ENCODE results near the gene XAB2.
"Not testable (repeated sequence)": the region's sequence is repeated elsewhere in the genome, so short reads cannot be mapped to it uniquely, and the experiment has no call there.

XAB2 gene

DNA sequence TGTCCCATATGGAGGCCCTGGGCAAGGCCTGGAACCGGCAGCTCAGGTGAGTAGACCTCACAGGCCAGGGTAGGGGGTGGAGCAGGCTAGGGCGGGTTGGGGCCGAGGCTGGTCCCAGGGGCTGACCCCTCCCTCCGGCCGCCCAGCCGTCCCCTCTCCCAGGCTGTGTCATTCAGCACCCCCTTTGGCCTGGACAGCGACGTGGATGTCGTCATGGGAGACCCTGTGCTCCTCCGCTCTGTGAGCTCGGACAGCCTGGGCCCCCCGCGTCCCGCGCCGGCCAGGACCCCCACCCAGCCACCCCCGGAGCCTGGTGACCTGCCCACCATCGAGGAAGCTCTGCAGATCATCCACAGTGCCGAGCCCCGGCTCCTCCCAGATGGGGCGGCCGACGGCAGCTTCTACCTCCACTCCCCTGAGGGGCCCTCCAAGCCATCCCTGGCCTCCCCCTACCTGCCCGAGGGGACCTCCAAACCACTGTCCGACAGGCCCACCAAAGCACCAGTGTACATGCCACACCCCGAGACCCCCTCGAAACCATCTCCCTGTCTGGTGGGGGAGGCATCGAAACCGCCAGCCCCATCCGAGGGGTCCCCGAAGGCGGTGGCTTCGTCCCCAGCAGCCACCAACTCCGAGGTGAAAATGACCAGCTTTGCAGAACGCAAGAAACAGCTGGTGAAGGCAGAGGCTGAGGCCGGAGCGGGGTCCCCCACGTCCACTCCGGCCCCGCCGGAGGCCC, 17.6 kb downstream of the XAB2 start:
- no peak for DNase-seq (ENCODE audit: low read depth)

DNA sequence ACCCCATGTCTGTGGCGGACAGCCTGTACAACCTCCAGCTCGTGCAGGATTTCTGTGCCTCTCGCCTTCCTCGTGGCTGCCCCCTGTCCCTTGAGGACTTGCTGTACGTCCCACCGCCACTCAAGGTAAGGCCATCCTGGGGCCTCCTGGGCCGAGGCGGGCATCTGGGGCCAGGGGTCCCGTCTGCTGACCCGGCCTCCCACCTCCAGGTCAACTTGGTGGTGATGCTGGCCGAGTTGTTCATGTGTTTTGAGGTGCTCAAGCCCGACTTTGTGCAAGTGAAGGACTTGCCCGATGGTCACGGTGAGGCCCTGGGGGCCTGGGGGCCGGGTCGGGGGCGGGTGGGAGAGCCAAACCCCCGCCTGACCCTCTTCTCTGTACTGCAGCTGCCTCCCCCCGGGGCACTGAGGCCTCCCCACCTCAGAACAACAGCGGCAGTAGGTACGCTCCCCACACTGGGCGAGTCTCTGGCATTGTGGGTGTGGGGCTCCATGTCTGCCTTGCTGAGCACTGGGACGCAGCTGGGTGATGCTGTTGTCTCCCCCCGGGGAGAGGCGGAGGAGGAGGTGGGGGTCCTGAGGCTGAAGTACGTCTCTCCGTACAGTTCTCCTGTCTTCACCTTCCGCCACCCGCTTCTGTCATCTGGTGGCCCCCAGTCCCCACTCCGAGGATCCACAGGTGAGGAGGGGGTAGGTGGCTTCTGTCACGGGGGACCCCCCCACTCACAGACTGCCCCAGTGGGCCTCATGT, 18.7 kb downstream of the XAB2 start:
- no peak for DNase-seq (ENCODE audit: low read depth)

- no peak for DNase-seq (ENCODE audit: low read depth)
Measured at GRCh38 chr19:7607874-7608560, 21.3 kb downstream of the XAB2 start.

- no peak for DNase-seq (ENCODE audit: low read depth)
Measured at GRCh38 chr19:7607212-7607873, 22.0 kb downstream of the XAB2 start.

DNA sequence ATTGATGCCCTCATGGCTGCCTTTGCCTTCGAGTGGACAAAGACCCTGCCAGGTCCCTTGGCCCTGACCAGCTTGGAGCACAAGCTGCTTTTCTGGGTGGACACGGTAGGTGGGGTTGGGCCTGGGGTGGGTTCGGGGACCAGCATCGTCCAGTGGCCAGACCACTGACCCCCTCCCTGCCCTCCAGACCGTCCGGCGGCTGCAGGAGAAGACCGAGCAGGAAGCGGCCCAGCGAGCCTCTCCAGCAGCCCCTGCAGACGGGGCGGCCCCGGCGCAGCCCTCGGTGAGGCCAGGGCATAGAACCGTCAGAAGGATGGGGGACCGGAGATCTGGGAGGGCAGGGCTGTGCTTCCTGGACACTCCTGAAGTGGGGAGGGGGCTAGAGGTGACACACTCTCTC, 23.1 kb downstream of the XAB2 start:
- no peak for DNase-seq (ENCODE audit: low read depth)

DNA sequence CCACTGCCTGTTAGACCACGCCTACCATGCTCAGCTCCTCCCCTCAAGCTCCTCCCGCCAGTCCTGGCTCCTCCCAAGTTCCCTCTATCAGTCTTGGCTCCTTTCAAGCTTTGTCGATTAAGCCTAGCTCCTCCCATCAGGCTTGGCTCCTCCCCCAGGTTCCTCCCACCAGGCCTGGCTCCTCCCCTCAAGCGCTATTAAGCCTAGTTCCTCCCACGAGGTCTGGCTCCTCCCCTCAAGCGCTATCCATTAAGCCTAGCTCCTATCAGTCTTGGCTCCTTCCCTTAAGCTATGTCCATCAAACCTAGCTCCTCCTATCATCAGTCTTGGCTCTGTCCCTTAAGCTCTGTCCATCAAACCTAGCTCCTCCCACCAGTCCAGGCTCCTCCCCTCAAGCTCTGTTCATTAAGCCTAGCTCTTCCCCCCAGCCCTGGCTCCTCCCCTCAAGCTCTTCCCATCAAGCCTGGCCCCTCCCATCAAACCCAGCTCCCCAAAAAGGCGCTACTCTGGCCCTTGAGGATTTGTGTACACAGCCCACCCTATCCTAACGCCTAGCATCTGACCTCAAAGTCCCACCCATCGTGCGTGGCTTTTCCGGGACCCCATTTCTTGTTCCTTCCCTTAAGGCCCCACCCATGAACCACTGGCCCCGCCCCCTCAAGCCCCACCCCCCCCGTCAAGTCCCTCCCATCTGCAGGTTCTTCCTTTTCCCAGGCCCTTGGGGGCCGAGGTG, 23.7 kb downstream of the XAB2 start:
- no peak for DNase-seq (ENCODE audit: low read depth)

DNA sequence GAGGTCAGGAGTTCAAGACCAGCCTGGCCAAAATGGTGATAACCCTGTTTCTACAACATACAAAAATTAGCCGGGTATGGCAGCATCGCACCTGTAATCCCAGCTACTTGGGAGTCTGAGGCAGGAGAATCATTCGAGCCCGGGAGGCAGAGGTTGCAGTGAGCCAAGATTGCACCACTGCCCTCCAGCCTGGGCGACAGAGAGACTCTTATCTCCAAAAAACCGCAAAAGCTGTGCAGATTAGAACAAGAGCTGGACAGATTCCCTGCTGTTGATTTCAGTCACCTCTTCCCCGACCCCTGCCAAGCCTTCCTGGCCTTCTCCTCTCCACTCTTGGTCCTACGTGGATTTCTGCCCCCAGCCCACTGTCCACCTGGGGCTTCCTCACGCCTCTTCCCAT, 25.4 kb downstream of the XAB2 start:
- no peak for DNase-seq (ENCODE audit: low read depth)

DNA sequence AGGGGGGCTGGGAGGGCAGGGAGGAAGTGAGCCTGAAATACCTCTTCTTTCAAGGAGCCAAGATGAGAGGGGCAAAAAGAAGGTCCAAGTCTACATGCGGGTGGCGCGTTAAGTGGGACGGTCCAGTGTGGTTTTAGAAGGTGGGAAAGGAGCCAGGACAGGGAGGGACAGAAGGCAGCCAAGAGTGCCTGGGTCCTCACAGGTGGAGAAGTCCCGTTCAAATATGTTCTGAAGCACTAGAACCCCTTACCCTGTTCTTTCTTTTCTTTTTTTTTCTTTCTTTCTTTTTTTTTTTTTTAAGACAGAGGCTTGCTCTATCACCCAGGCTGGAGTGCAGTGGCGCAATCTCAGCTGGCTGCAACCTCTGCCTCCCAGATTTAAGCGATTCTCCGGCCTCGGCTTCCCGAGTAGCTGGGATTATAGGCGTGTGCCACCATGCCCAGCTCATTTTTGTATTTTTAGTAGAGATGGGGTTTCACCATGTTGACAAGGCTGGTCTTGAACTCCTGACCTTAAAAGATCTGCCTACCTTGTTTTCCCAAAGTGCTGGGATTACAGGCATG, 26.3 kb downstream of the XAB2 start:
- no peak for DNase-seq (ENCODE audit: low read depth)

DNA sequence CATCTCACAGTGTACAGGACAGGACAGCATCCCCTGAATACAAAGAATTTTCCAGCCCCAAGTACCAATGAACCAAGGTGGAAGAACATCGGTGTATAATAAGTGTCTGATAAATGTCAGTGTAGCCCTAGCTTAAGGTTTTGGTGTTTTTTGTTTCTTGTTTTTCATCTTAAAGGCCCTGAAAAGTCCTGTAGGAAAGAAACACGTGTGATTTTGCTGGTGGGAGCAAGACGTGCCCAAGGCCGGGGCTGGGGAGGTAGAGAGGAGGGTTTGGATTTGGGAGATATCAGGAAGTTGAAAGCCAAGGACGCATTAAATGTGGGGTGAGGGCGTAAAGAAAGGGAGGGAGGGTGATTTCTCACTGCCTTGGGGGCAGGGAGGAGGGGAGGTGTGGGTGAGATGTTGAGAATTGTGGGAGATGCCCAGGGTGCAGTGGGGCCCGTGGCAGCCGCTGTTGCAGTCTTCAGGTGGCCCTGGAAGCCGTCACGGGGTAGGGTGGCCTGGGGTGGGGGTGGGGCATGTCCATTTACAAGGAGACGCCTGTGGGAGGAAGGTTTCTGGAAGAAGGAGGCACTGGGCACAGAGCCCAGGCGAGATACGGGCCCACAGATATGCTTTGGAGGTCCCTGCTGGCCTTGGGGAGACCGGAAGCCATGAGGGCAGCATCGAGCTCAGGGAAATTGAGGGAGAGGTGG, 27.0 kb downstream of the XAB2 start:
- DNase-seq (ENCODE audit: low read depth) = no peak

GRCh38 chr19:7600721-7601120, 28.6 kb downstream of the XAB2 start:
- no peak for DNase-seq (ENCODE audit: low read depth)

- DNase-seq (ENCODE audit: low read depth) = no peak
Measured at GRCh38 chr19:7598180-7598579, 31.2 kb downstream of the XAB2 start.

DNA sequence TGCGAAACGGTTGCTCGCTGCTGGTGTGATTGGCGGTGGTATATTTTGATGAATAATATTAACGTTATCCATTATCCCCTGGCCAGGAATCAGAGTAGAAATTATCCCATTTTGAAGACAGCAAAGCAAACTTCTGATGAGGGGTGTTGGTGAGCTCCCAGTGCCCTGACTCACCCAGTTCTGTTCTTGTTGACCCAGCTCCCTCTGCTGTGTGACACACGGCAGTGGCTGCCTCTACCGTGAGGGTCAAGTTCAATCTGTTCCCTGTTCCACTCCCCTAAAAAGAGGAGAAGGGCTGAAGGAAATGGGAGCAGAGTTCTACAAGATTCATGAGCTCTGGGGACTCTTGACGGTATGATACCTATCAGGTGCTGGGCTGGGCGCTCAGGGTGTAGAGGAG, 31.7 kb downstream of the XAB2 start:
- no peak for DNase-seq (ENCODE audit: low read depth)

- no peak for DNase-seq (ENCODE audit: low read depth)
Measured at GRCh38 chr19:7596211-7596937, 33.0 kb downstream of the XAB2 start.

GRCh38 chr19:7595466-7596133, 33.7 kb downstream of the XAB2 start, which contains the start of gene CAMSAP3:
CAMSAP3 (plus strand) TSS chr19:7595863; CDS start chr19:7596003, 140 bp downstream.
- DNase-seq (ENCODE audit: low read depth) = no peak

DNA sequence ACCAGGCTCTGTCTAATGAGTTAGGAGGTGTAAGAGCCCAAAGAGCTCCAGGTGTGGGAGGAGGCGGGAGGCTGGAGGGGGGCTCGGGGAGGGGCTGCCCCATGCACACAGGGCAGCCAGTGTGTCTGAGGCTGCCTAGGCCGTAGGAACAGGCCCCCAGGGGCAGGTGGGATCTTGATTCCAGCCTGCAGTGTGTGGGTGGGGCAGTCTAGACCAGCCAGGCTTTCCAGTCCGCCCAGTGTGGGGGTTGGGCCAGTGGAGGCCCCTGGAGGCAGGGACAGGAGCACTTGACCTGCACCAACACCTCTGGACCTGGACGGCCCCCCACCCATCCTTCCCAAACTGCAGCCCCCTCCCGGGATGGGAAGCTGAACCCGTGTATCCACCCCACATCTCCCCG, 39.1 kb downstream of the XAB2 start:
- no peak for DNase-seq (ENCODE audit: low read depth)

GRCh38 chr19:7589822-7590221, 39.5 kb downstream of the XAB2 start:
- DNase-seq (ENCODE audit: low read depth) = no peak

DNA sequence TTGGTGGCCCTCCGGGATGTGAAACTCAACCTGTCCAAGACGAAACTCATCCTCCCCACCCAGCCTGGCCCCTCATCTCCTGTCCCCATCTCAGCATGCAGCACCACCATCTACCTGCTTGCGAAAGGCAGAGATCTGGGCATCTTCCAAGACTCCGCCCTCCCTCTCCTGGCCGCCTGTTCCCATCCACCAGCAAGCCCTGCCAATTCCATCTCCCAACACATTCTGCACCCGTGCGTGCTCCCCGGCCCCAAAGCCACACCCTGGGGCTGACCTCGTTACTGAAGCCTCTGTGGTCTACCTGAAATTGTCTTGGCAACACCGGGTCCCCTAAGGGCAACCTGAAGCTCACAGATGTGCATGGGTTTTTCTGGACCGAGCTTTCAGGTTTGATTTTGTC, 46.9 kb downstream of the XAB2 start:
- no peak for DNase-seq (ENCODE audit: low read depth)

DNA sequence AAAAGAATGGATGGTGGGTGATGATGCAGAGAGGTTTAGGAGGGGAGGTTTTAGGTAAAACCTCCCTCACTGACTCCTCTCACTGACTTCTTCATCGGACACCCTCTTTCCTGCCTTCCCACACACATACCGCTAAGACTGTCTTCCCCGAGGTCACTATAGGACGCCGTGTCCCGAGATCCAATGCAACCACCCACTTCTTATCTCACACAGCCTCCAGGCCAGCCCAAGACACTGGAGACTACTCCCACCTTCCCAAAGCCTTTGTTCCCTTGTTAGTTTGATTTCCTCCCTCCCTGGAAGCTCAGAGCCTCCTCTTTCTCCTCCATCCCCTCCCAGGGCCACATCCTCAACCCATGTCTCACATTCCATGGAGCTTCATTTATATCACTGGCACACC, 50.2 kb downstream of the XAB2 start:
- DNase-seq (ENCODE audit: low read depth) = no peak

GRCh38 chr19:7578127-7578526, 51.2 kb downstream of the XAB2 start:
- no peak for DNase-seq (ENCODE audit: low read depth)

DNA sequence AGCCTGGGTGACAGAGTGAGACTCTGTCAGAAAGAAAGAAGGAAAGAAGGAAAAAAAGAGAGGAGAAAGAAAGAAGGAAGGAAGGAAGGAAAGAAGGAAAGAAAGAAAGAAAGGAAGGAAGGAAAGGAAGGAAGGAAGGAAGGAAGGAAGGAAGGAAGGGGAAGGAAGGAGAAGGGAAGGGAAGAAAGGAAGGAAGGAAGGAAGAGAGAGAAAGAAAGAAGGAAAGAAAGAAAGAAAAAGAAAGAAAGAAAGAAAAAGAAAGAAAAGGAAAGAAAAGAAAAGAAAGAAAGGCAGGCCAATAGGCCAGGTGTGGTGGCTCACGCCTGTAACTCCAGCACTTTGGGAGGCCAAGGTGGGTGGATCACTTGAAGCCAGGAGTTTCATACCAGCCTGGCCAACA, 51.9 kb downstream of the XAB2 start:
- DNase-seq (ENCODE audit: low read depth) = not testable (repeated sequence)

Measured in HS-27A (cell line).